GM19455 (cell line): ENCODE measurements around the gene LTBP3.
"Not testable (repeated sequence)": the region's sequence is repeated elsewhere in the genome, so short reads cannot be mapped to it uniquely, and the experiment has no call there.

Experiments used
- ATAC-seq: cut with Tn5 transposase; IDR thresholded peaks from one replicate; pipeline ENCODE4 v1.9.1; 2021; ENCODE audit not compliant: unreplicated experiment

LTBP3 gene

GRCh38 chr11:65518941-65519549 is 39.1 kb downstream of the LTBP3 start:
- ATAC-seq = not testable (repeated sequence)

- ATAC-seq = no peak
Observed at GRCh38 chr11:65516135-65516968, 41.8 kb downstream of the LTBP3 start.

- not testable (repeated sequence) for ATAC-seq
Observed at GRCh38 chr11:65512311-65512710, 45.8 kb downstream of the LTBP3 start.

- peak; percentile 42 for ATAC-seq
Observed at GRCh38 chr11:65506772-65507505, 51.2 kb downstream of the LTBP3 start.

- ATAC-seq = no peak
Observed at GRCh38 chr11:65506290-65506771, 51.8 kb downstream of the LTBP3 start.

DNA sequence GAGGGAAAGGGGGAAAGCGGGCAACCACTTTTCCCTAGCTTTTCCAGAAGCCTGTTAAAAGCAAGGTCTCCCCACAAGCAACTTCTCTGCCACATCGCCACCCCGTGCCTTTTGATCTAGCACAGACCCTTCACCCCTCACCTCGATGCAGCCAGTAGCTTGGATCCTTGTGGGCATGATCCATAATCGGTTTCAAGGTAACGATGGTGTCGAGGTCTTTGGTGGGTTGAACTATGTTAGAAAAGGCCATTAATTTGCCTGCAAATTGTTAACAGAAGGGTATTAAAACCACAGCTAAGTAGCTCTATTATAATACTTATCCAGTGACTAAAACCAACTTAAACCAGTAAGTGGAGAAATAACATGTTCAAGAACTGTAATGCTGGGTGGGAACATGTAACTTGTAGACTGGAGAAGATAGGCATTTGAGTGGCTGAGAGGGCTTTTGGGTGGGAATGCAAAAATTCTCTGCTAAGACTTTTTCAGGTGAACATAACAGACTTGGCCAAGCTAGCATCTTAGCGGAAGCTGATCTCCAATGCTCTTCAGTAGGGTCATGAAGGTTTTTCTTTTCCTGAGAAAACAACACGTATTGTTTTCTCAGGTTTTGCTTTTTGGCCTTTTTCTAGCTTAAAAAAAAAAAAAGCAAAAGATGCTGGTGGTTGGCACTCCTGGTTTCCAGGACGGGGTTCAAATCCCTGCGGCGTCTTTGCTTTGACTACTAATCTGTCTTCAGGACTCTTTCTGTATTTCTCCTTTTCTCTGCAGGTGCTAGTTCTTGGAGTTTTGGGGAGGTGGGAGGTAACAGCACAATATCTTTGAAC is 52.5 kb downstream of the LTBP3 start:
- no peak for ATAC-seq

DNA sequence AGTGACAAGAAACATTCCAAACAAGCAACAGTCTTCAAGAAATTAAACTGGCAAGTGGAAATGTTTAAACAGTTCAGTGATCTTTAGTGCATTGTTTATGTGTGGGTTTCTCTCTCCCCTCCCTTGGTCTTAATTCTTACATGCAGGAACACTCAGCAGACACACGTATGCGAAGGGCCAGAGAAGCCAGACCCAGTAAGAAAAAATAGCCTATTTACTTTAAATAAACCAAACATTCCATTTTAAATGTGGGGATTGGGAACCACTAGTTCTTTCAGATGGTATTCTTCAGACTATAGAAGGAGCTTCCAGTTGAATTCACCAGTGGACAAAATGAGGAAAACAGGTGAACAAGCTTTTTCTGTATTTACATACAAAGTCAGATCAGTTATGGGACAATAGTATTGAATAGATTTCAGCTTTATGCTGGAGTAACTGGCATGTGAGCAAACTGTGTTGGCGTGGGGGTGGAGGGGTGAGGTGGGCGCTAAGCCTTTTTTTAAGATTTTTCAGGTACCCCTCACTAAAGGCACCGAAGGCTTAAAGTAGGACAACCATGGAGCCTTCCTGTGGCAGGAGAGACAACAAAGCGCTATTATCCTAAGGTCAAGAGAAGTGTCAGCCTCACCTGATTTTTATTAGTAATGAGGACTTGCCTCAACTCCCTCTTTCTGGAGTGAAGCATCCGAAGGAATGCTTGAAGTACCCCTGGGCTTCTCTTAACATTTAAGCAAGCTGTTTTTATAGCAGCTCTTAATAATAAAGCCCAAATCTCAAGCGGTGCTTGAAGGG is 53.3 kb downstream of the LTBP3 start:
- ATAC-seq = no peak

- no peak for ATAC-seq
Observed at GRCh38 chr11:65503949-65504673, 54.0 kb downstream of the LTBP3 start.

DNA sequence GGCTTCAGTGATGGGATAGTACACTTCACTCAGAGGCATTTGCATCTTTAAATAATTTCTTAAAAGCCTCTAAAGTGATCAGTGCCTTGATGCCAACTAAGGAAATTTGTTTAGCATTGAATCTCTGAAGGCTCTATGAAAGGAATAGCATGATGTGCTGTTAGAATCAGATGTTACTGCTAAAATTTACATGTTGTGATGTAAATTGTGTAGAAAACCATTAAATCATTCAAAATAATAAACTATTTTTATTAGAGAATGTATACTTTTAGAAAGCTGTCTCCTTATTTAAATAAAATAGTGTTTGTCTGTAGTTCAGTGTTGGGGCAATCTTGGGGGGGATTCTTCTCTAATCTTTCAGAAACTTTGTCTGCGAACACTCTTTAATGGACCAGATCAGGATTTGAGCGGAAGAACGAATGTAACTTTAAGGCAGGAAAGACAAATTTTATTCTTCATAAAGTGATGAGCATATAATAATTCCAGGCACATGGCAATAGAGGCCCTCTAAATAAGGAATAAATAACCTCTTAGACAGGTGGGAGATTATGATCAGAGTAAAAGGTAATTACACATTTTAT is 54.7 kb downstream of the LTBP3 start:
- no peak for ATAC-seq

DNA sequence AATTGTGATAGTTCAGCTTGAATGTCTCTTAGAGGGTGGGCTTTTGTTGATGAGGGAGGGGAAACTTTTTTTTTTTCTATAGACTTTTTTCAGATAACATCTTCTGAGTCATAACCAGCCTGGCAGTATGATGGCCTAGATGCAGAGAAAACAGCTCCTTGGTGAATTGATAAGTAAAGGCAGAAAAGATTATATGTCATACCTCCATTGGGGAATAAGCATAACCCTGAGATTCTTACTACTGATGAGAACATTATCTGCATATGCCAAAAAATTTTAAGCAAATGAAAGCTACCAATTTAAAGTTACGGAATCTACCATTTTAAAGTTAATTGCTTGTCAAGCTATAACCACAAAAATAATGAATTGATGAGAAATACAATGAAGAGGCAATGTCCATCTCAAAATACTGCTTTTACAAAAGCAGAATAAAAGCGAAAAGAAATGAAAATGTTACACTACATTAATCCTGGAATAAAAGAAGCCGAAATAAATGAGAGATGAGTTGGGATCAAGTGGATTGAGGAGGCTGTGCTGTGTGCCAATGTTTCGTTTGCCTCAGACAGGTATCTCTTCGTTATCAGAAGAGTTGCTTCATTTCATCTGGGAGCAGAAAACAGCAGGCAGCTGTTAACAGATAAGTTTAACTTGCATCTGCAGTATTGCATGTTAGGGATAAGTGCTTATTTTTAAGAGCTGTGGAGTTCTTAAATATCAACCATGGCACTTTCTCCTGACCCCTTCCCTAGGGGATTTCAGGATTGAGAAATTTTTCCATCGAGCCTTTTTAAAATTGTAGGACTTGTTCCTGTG is 55.4 kb downstream of the LTBP3 start:
- no peak for ATAC-seq

- no peak for ATAC-seq
Observed at GRCh38 chr11:65502274-65502554, 55.9 kb downstream of the LTBP3 start.

- ATAC-seq = no peak
Observed at GRCh38 chr11:65501472-65502273, 56.5 kb downstream of the LTBP3 start.

DNA sequence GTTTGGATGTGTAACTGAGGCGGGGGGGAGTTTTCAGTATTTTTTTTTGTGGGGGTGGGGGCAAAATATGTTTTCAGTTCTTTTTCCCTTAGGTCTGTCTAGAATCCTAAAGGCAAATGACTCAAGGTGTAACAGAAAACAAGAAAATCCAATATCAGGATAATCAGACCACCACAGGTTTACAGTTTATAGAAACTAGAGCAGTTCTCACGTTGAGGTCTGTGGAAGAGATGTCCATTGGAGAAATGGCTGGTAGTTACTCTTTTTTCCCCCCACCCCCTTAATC is 57.0 kb downstream of the LTBP3 start:
- ATAC-seq = no peak

- ATAC-seq = no peak
Observed at GRCh38 chr11:65500387-65501185, 57.6 kb downstream of the LTBP3 start.

- ATAC-seq = no peak
Observed at GRCh38 chr11:65499713-65500386, 58.3 kb downstream of the LTBP3 start.

- ATAC-seq = no peak
Observed at GRCh38 chr11:65498977-65499712, 59.0 kb downstream of the LTBP3 start, which contains the start of gene MALAT1. Gene MALAT1 (plus strand): TSS chr11:65499045.
